ENCODE data around the gene TREML4.

TREML4 gene

GRCh38 chr6:41209547-41210320 lies 18.4 kb upstream of the TREML4 start:
- Histone ChIP-seq H3K27me3 (ENCODE audit: insufficient read depth, poor library complexity, severe bottlenecking) (no peaks in the 10 kb centered on the region), H3K27ac (replicated peaks) (no peak overlapping the region), H3K4me3 (replicated peaks; ENCODE audit: insufficient read depth, low read length) (no peak overlapping the region)
- DNase-seq (ENCODE audit: low read depth in 1 of 2, low spot score in 1 of 2) = no peak
- TF ChIP-seq, protein P1, sequence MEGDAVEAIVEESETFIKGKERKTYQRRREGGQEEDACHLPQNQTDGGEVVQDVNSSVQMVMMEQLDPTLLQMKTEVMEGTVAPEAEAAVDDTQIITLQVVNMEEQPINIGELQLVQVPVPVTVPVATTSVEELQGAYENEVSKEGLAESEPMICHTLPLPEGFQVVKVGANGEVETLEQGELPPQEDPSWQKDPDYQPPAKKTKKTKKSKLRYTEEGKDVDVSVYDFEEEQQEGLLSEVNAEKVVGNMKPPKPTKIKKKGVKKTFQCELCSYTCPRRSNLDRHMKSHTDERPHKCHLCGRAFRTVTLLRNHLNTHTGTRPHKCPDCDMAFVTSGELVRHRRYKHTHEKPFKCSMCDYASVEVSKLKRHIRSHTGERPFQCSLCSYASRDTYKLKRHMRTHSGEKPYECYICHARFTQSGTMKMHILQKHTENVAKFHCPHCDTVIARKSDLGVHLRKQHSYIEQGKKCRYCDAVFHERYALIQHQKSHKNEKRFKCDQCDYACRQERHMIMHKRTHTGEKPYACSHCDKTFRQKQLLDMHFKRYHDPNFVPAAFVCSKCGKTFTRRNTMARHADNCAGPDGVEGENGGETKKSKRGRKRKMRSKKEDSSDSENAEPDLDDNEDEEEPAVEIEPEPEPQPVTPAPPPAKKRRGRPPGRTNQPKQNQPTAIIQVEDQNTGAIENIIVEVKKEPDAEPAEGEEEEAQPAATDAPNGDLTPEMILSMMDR (IDR thresholded peaks at IDR 0.05; ENCODE audit: insufficient read depth, low read length) = no peak
- TF ChIP-seq GABPA (IDR thresholded peaks at IDR 0.05; ENCODE audit: low read depth) (no peak), POLR2AphosphoS5 (IDR thresholded peaks at IDR 0.05; ENCODE audit: low read depth) (no peak), SPI1 (IDR thresholded peaks at IDR 0.05; ENCODE audit: borderline replicate concordance, low read depth) (no peak)

DNA sequence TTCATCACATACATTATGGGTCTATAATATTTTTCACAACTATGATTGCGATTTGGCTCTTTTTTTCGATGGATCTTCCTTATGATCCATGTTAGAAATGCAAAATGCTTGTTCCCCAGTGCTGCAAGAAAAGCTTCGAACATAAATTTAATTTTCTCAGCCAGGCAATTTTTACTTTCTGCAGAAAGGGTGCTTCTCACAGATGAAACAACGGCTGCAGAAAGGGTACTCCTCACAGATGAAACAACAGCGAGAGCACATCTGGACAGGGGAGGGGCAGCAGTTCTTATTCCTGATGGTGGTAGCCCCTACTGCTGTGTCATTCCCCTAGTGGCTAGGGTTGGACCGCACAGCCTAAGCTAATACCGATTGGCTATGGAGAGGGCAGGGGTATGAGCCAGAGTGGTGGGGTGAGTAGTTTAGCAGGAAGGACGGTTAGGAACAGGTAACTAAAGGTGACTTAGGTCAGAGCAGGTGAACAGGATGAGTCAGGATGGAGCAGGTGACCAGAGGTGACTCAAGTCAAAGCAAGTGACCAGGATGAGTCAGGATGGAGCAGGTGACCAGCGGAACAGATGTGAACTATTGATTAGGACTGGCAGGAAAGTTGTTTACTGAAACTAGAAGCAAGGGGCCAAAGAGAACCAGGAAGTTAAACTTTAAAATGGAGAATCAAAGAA lies 13.4 kb upstream of the TREML4 start:
- no peaks in the 10 kb centered on the region for H3K27me3 ChIP-seq (ENCODE audit: insufficient read depth, poor library complexity, severe bottlenecking)
- no peak overlapping the region for H3K27ac ChIP-seq (replicated peaks)
- TF ChIP-seq, protein P1 (IDR thresholded peaks at IDR 0.05; ENCODE audit: insufficient read depth, low read length) = no peak
- TF ChIP-seq GABPA (IDR thresholded peaks at IDR 0.05; ENCODE audit: low read depth) = no peak
- TF ChIP-seq SPI1 (IDR thresholded peaks at IDR 0.05; ENCODE audit: borderline replicate concordance, low read depth) = no peak
- no peak for TF ChIP-seq POLR2AphosphoS5 (IDR thresholded peaks at IDR 0.05; ENCODE audit: low read depth)
- no peak overlapping the region for H3K4me3 ChIP-seq (replicated peaks; ENCODE audit: insufficient read depth, low read length)
- DNase-seq (ENCODE audit: low read depth in 1 of 2, low spot score in 1 of 2) = no peak

GRCh38 chr6:41215777-41216176 lies 12.4 kb upstream of the TREML4 start:
- DNase-seq (ENCODE audit: low read depth in 1 of 2, low spot score in 1 of 2) = peak in 1 of 2 experiments; percentile 0
- Histone ChIP-seq H3K27me3 (ENCODE audit: insufficient read depth, poor library complexity, severe bottlenecking) (no peaks in the 10 kb centered on the region), H3K27ac (replicated peaks) (no peak overlapping the region), H3K4me3 (replicated peaks; ENCODE audit: insufficient read depth, low read length) (no peak overlapping the region)
- TF ChIP-seq REST (IDR thresholded peaks at IDR 0.05; ENCODE audit: insufficient replicate concordance, low read depth) (no peak), POLR2AphosphoS5 (IDR thresholded peaks at IDR 0.05; ENCODE audit: low read depth) (no peak), GABPA (IDR thresholded peaks at IDR 0.05; ENCODE audit: low read depth) (no peak), SPI1 (IDR thresholded peaks at IDR 0.05; ENCODE audit: borderline replicate concordance, low read depth) (no peak)
- TF ChIP-seq, protein P1 (IDR thresholded peaks at IDR 0.05; ENCODE audit: insufficient read depth, low read length) = no peak

DNA sequence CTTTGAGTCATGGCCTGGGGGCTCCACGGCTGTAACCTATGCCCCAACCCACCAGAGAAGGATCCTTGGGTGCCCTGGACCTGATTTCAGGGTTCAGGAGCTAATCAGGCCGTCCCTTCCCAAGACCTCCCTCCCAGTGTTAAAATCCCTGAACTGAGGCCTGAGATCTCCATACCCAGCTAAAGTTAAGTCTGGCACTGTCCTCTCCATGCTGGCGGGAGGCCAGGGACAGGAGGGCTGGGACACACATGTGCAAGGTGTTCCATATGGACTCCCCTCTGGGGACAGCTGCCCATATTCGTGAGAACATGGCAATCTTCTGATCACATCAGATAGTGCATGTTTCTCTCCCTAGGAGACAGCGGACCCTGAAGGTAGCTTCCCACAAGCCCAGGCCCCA lies 11.5 kb upstream of the TREML4 start:
- DNase-seq (ENCODE audit: low read depth in 1 of 2, low spot score in 1 of 2) = no peak
- no peak overlapping the region for H3K4me3 ChIP-seq (replicated peaks; ENCODE audit: insufficient read depth, low read length)
- no peaks in the 10 kb centered on the region for H3K27me3 ChIP-seq (ENCODE audit: insufficient read depth, poor library complexity, severe bottlenecking)
- H3K27ac ChIP-seq (replicated peaks) = no peak overlapping the region
- TF ChIP-seq REST (IDR thresholded peaks at IDR 0.05; ENCODE audit: insufficient replicate concordance, low read depth) (no peak), SPI1 (IDR thresholded peaks at IDR 0.05; ENCODE audit: borderline replicate concordance, low read depth) (no peak), POLR2AphosphoS5 (IDR thresholded peaks at IDR 0.05; ENCODE audit: low read depth) (no peak), GABPA (IDR thresholded peaks at IDR 0.05; ENCODE audit: low read depth) (no peak)
- TF ChIP-seq, protein P1 (IDR thresholded peaks at IDR 0.05; ENCODE audit: insufficient read depth, low read length) = no peak

Data from HL-60 (cell line).